Mesodermal cell (in vitro differentiated cells): ENCODE results near the gene ZNF165. TPM values are rescaled to one million over a fixed set of nuclear protein-coding genes. Genes with fewer than 3 reads are reported as not detected.
A peak's percentile ranks its signal among the peaks of the same experiment; 100 is the strongest.
"Not testable (repeated sequence)": the region's sequence is repeated elsewhere in the genome, so short reads cannot be mapped to it uniquely, and the experiment has no call there.

ENCODE experiments used
- H3K27ac ChIP-seq: 2 replicates; pipeline ENCODE4 v1.7.0; 2013; ENCODE audit warnings: mild to moderate bottlenecking, low read depth, low read length, moderate library complexity; ENCODE audit not compliant: severe bottlenecking
- H3K36me3 ChIP-seq: 2 replicates; pipeline ENCODE4 v1.7.1; 2013; ENCODE audit warnings: mild to moderate bottlenecking, low read length, moderate library complexity; ENCODE audit not compliant: control insufficient read depth, insufficient read depth
- H3K4me1 ChIP-seq: one replicate; pipeline ENCODE4 v1.7.1; 2013; ENCODE audit warnings: mild to moderate bottlenecking, low read length; ENCODE audit not compliant: insufficient read depth, control insufficient read depth, poor library complexity, severe bottlenecking
- H3K4me3 ChIP-seq: 2 replicates; pipeline ENCODE4 v1.7.0; 2013; ENCODE audit warnings: low read length, control low read depth, mild to moderate bottlenecking; ENCODE audit not compliant: insufficient read depth, poor library complexity, severe bottlenecking; ENCODE audit errors: extremely low read depth
- H3K9me3 ChIP-seq: 2 replicates; pipeline ENCODE4 v1.7.1; 2013; ENCODE audit warnings: mild to moderate bottlenecking, low read length, moderate library complexity; ENCODE audit not compliant: control insufficient read depth
- WGBS, 2 experiments: methylation state at CpG; one replicate each; pipeline ENCODE4 v1.1.5; 2013; ENCODE audit warnings: missing lambda C conversion rate in 2 of 2; ENCODE audit not compliant: insufficient coverage in 2 of 2; 5-methylcytosine and 5-hydroxymethylcytosine counted together
- polyA plus RNA-seq, 2 experiments: library from polyadenylated mRNA; stranded (reverse); fragments of 50-300 nt; gene quantifications; one replicate each; pipeline ENCODE4 v1.2.3, GENCODE V29; 2013

ZNF165 gene
- polyA plus RNA-seq (2013, experiment 1 of 2), result 0.77 TPM
- polyA plus RNA-seq (2013, experiment 2 of 2), result 0.76 TPM

DNA sequence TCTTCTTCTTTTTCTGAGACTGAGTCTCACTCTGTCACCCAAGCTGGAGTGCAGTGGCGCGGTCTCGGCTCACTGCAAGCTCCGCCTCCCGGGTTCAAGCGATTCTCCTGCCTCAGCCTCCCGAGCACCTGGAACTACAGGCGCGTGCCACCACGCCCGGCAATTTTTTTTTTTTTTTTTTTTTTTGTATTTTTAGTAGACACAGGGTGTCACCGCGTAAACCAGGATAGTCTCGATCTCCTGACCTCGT is at the start of gene ZNF165:
ZNF165 (plus strand) TSS at position 188 of the 250 bp plus-strand sequence. CDS start 4,913 bp downstream, outside the sequence.
- peak within 1 kb of the TSS; percentile 96 for H3K27ac ChIP-seq
- not testable (repeated sequence) for H3K4me1 ChIP-seq, H3K9me3 ChIP-seq, H3K36me3 ChIP-seq
- H3K4me3 ChIP-seq, result peak within 1 kb of the TSS; percentile 75
- WGBS, 2 experiments, result 0% methylated on average over 2 of the region's 15 CpGs; no CpG with 5 or more reads in 1 of the 2 experiments

DNA sequence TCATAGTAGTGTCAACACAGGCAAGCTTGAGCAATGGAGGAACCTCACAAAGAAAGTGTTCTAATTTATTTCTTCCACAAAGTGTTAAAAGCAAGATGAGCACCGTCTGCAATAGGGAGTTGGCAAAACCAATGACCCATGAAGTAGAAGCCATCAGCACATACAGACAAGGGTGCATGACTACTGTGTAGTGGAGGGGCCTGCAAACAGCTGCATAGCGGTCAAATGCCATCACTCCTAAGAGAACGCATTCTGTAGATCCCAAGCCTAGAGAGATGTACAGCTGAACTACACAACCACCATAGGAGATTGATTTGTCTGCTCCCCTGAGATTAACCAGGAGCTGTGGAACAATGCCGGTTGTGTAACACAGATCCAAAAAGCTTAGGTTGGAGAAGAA is 26.8 kb upstream of the ZNF165 start:
- H3K27ac ChIP-seq, result no peak overlapping the region
- no peaks in the 10 kb centered on the region for H3K36me3 ChIP-seq
- H3K9me3 ChIP-seq, result no peaks in the 10 kb centered on the region
- H3K4me1 ChIP-seq, result no peaks in the 10 kb centered on the region
- H3K4me3 ChIP-seq, result no peak overlapping the region
- 94% methylated on average over 2 of the region's 4 CpGs; no CpG with 5 or more reads in 1 of the 2 experiments for WGBS, 2 experiments

DNA sequence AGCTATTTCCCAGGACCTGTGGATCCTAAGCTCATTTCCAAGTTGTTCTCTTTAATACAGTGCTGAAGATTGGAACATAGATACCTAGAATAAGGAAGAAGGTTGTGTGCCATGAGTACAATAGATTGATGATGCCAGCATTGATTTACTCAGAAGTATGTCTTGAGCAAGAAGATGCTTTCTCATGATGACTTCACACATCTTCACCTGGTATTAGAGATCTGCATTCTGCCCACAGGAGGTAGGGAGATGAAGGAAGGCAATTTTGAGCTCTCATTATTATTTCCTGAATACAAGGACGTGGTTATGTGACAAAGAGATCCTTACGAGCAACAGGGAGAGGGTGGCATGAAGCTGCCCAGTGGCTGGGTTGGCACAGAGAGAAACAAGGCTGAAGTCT is 20.0 kb upstream of the ZNF165 start:
- no peak overlapping the region for H3K4me3 ChIP-seq
- no peaks in the 10 kb centered on the region for H3K9me3 ChIP-seq
- no peak overlapping the region for H3K27ac ChIP-seq
- H3K4me1 ChIP-seq, result no peaks in the 10 kb centered on the region
- 48 to 61% methylated on average over 2 of the region's 2 CpGs for WGBS, 2 experiments
- H3K36me3 ChIP-seq, result no peaks in the 10 kb centered on the region

DNA sequence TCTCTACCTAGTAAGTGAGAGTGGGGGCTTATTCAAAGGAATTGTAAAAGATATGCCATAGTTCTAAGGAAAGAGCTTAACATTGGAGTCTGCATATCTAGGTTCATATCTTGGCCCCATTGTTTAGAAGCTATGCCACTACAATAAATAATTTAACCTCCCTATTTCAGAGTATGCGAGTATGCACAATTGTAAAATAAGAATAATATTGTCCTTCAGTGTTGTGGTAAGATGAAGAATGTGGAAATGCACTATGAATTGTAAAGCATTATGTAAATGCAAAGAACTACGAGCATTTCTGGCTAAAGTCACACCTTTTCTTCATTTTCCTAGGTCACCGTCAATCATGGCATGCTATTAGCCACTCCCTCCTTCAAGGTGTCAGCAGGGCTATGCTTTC is 16.1 kb upstream of the ZNF165 start:
- no peaks in the 10 kb centered on the region for H3K9me3 ChIP-seq
- no peak overlapping the region for H3K27ac ChIP-seq
- H3K4me1 ChIP-seq, result no peaks in the 10 kb centered on the region
- 83% methylated on average over 1 of the region's 3 CpGs; no CpG with 5 or more reads in 1 of the 2 experiments for WGBS, 2 experiments
- H3K4me3 ChIP-seq, result no peak overlapping the region
- H3K36me3 ChIP-seq, result no peaks in the 10 kb centered on the region

DNA sequence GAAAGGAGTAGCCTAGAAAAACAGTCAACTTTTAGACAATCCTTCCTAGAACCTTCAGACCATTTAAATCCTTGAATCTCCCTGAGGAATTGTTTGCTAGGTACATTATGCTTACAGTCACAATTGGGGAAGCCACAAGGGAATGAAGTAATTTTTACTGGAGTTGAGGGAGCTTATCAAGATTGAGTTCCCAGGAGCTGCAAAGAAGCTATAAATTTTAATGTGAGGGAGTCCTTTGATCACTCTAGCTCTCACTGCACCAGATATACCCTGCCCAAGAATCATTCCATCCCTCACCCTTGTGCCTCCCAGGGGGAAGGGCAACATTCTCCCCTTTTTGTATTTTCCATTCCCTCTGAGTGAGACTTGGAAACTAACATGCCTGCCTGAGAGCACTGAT is 12.3 kb upstream of the ZNF165 start:
- Histone ChIP-seq H3K9me3 (no peaks in the 10 kb centered on the region), H3K27ac (no peak overlapping the region), H3K4me3 (no peak overlapping the region), H3K36me3 (no peaks in the 10 kb centered on the region), H3K4me1 (no peaks in the 10 kb centered on the region)

DNA sequence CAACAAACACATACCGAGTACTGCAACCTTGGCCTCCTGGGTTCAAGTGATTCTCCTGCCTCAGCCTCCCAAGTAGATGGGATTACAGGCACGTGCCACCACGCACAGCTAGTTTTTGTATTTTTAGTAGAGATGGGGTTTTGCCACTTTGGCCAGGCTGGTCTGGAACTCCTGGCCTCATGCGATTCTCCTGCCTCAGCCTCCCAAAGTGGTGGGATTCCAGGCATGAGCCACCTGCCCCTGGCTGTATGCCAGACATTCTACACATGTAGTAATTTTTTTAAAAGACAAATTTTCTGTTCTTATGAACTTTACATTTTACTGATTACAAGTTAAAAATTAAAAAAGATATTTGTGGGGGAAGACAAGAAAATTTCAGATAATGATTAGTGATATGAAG is 9.4 kb upstream of the ZNF165 start:
- not testable (repeated sequence) for H3K9me3 ChIP-seq, H3K36me3 ChIP-seq, H3K4me3 ChIP-seq, H3K4me1 ChIP-seq, H3K27ac ChIP-seq
- WGBS, 2 experiments, result 60 to 100% methylated on average over 1 to 2 of the region's 4 CpGs

DNA sequence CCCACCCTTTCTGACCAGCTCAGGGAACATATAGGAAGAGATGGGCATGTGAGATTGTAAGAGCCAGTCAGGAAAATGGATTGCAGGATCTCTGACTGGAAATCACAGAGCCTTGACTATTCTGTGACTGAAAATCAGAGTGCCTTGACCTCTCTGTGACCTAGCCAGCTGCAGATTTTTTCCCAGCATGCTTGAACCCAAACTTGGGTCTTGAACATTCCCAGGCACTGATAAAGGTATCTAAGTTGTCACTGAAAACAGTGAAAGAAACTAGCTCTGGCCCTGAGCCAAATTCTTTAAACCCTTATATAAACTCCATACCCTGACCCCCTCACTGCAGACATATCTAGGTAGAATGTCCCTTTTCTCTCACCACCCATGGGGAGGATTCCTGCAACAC is 2.3 kb upstream of the ZNF165 start:
- no peak overlapping the region for H3K4me3 ChIP-seq
- H3K36me3 ChIP-seq, result no peaks in the 10 kb centered on the region
- no peaks in the 10 kb centered on the region for H3K4me1 ChIP-seq
- no peaks in the 10 kb centered on the region for H3K9me3 ChIP-seq
- H3K27ac ChIP-seq, result no peak overlapping the region

DNA sequence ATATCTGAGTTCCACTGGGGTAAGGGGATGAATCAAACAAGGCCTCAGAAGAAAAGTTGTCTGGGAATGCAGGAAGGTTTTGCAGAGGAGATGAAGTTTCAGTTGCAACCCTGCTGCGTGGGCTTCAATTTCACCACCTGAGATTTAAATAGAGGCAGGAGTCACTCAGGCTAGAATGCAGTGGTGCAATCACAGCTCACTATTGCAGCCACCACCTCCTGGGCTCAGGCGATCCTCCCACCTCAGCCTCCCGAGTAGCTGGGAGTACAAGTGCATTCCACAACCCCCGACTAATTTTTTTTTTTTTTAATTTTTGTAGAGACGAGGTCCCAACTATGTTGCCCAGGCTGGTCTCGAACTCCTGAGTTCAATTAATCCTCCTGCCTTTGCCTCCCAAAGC is 1.5 kb upstream of the ZNF165 start:
- 76 to 88% methylated on average over 5 to 6 of the region's 6 CpGs for WGBS, 2 experiments
- H3K27ac ChIP-seq, result no peak overlapping the region
- H3K4me3 ChIP-seq, result no peak overlapping the region
- H3K9me3 ChIP-seq, result no peaks in the 10 kb centered on the region
- H3K36me3 ChIP-seq, result no peaks in the 10 kb centered on the region
- H3K4me1 ChIP-seq, result no peaks in the 10 kb centered on the region

DNA sequence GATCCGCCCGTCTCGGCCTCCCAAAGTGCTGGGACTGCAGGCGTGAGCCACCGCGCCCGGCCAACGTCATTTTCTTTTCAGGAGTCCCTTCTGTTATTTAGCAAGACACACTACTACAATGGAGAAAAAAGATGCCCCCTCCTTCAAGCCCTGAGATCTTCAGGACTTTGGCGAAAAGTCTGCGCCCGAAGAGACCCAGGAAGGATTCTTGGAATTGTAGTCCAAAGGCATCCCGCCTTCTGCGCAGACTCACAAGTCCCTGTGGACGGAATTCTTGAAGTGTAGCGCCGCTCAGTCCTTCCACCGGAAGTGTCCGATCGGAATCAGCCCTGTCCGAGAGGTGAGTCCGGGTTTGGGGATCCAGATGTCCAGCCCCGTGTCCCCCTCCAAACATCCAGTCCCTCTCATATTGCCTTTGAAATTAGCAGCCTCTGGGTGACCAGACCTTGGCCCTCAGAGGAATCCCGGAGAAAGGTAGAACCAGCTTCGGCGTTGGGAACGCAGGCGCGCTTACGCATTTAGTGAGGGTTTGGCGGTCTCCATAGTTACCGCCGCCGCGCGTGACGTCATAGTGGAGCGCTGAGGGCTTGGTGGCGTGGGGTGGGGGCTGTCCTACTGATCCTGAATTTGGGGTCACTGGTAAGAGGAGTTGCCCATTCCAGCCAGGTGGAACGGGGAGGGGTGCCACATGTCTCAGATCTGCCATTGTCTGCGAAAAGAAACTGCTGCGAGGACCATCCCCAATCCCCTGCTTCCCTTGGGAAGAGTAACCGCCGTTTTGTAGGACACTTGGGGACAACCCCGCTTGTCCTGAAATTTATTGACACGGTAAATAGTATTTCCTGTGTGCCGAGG is 490 bp downstream of the ZNF165 start:
- H3K4me3 ChIP-seq, result peak overlapping the region; percentile 75
- H3K4me1 ChIP-seq, result no peaks in the 10 kb centered on the region
- no peaks in the 10 kb centered on the region for H3K36me3 ChIP-seq
- peak overlapping the region; percentile 96 for H3K27ac ChIP-seq
- no peaks in the 10 kb centered on the region for H3K9me3 ChIP-seq
- WGBS, 2 experiments, result 0% methylated on average over 28 to 40 of the region's 46 CpGs

DNA sequence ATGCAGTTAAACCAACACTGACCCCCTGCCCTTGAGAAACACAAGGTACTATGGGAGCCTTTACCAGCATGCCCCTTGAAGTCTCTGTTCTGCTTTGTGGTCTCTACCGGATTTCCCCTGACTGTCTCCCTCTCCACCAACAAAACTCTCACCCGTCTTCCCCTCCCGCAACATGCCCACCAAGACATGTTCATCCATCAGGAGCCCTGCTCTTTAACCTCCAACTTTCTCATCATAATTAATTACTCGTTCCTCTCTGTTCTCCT is 1.1 kb downstream of the ZNF165 start:
- WGBS, 2 experiments, result 22 to 29% methylated on average over 4 of the region's 4 CpGs
- no peaks in the 10 kb centered on the region for H3K36me3 ChIP-seq
- H3K4me3 ChIP-seq, result peak overlapping the region; percentile 75
- no peaks in the 10 kb centered on the region for H3K9me3 ChIP-seq
- no peaks in the 10 kb centered on the region for H3K4me1 ChIP-seq
- H3K27ac ChIP-seq, result peak overlapping the region; percentile 96

DNA sequence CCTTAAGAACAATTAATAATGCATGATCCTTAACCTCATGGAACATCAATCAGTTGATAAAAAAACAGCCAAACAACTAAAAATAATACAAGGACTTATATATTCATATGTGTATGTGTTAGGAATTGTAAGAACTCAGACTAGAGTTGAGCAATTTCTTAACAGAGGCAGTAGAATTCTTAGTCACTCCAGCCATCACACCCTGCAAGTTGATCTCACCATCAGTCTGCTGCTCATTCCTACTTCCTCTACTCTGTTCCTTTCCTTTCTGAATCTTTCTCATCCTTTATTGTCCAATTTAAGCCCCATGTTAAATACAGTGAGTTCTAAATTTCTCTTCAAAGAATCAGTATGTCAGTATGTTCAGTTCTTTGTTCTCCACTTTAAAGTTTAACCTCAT is 2.6 kb downstream of the ZNF165 start:
- no peaks in the 10 kb centered on the region for H3K36me3 ChIP-seq
- no peaks in the 10 kb centered on the region for H3K4me1 ChIP-seq
- H3K4me3 ChIP-seq, result no peak overlapping the region
- no peak overlapping the region for H3K27ac ChIP-seq
- no peaks in the 10 kb centered on the region for H3K9me3 ChIP-seq
